SK-N-SH (cell line): Measurements from ENCODE around the gene DIO3. TPM values are rescaled to one million over a fixed set of nuclear protein-coding genes. Genes with fewer than 3 reads are reported as not detected.

Experiments
- CTCF ChIA-PET: fragments of 300-600, 350-600 bp; formaldehyde crosslinking; extraction: SDS; loops from one replicate; lab custom pipeline; 2021; lab: Yijun Ruan, JAX
- POLR2A ChIA-PET: fragments of 350-600 bp; sonication (Branson Sonifier 250); formaldehyde crosslinking; extraction: SDS; loops from one replicate; lab custom pipeline; 2020; ENCODE audit warnings: antibody characterized with exemption, inconsistent platforms; lab: Yijun Ruan, JAX
- DNase-seq: peaks from one replicate; pipeline ENCODE4 v3.0.0; 2012
- H2AFZ ChIP-seq: fragments of 200-600 bp; sonication (generic); 2 replicates; pipeline ENCODE4 v1.8.1; 2016; ENCODE audit warnings: antibody characterized with exemption, mild to moderate bottlenecking, low read depth
- H3F3A ChIP-seq: fragments of 200-600 bp; sonication (generic); replicated peaks from 2 replicates; pipeline ENCODE3; 2016; ENCODE audit warnings: antibody characterized with exemption, mild to moderate bottlenecking; ENCODE audit not compliant: insufficient read depth
- H3K27ac ChIP-seq, 2 experiments: fragments of 200-500 bp in 1 of 2; fragments of 200-600 bp in 1 of 2; sonication (Bioruptor generic) in 1 of 2; sonication (generic), shearing (Covaris generic) in 1 of 2; 2 replicates each; pipeline versions ENCODE4 v1.5.1 to v1.6.1; 2014 to 2016; ENCODE audit warnings: low read depth in 2 of 2, inconsistent platforms in 1 of 2, low read length in 1 of 2, mild to moderate bottlenecking in 1 of 2, mixed read lengths in 1 of 2
- H3K27me3 ChIP-seq: fragments of 200-600 bp; sonication (generic), shearing (Covaris generic); 2 replicates; pipeline ENCODE4 v1.6.1; 2016; ENCODE audit warnings: mixed run types; ENCODE audit not compliant: insufficient read depth
- H3K36me3 ChIP-seq, 2 experiments: fragments of 200-500 bp in 1 of 2; fragments of 200-600 bp in 1 of 2; sonication (Bioruptor generic) in 1 of 2; sonication (generic) in 1 of 2; replicated peaks in 1 of 2; 2 replicates each; pipeline versions ENCODE3 to v1.5.1; 2014 to 2016; ENCODE audit warnings: low read length in 1 of 2, mild to moderate bottlenecking in 1 of 2; ENCODE audit not compliant: insufficient read depth in 2 of 2, control insufficient read depth in 1 of 2
- H3K4me1 ChIP-seq, 2 experiments: fragments of 200-500 bp in 1 of 2; fragments of 200-600 bp in 1 of 2; sonication (Bioruptor generic) in 1 of 2; sonication (generic), shearing (Covaris generic) in 1 of 2; 2 replicates each; pipeline versions ENCODE4 v1.5.1 to v1.6.1; 2014 to 2016; ENCODE audit warnings: low read depth in 1 of 2, low read length in 1 of 2, mixed run types in 1 of 2; ENCODE audit not compliant: insufficient read depth in 2 of 2, control insufficient read depth in 1 of 2
- H3K4me2 ChIP-seq: fragments of 200-600 bp; sonication (generic), shearing (Covaris generic); 2 replicates; pipeline ENCODE4 v1.6.1; 2017; ENCODE audit warnings: mixed run types
- H3K4me3 ChIP-seq, 2 experiments: fragments of 200-500 bp in 1 of 2; fragments of 200-600 bp in 1 of 2; sonication (Bioruptor generic) in 1 of 2; sonication (generic), shearing (Covaris generic) in 1 of 2; 2 replicates each; pipeline versions ENCODE4 v1.5.1 to v1.8.1; 2014 to 2016; ENCODE audit warnings: low read depth in 2 of 2, inconsistent platforms in 1 of 2, low read length in 1 of 2, mild to moderate bottlenecking in 1 of 2, mixed read lengths in 1 of 2, moderate library complexity in 1 of 2
- H3K79me2 ChIP-seq: fragments of 200-600 bp; sonication (generic); 2 replicates; pipeline ENCODE4 v1.8.1; 2017; ENCODE audit warnings: mild to moderate bottlenecking; ENCODE audit not compliant: insufficient read depth
- H3K9ac ChIP-seq: fragments of 200-600 bp; sonication (generic); 2 replicates; pipeline ENCODE4 v1.6.1; 2017; ENCODE audit warnings: mixed run types
- H3K9me2 ChIP-seq: fragments of 200-600 bp; sonication (generic); 2 replicates; pipeline ENCODE4 v1.6.1; 2017; ENCODE audit warnings: mixed run types
- H3K9me3 ChIP-seq: fragments of 200-600 bp; sonication (generic); 2 replicates; pipeline ENCODE4 v1.6.1; 2017; ENCODE audit warnings: mixed run types, mild to moderate bottlenecking, moderate library complexity
- H4K20me1 ChIP-seq: fragments of 200-600 bp; sonication (generic); 2 replicates; pipeline ENCODE4 v1.6.1; 2017; ENCODE audit warnings: mild to moderate bottlenecking, mixed run types; ENCODE audit not compliant: insufficient read depth
- CHD2 ChIP-seq: fragments of 150-350 bp; IDR thresholded peaks from 2 replicates; pipeline ENCODE4 v1.6.1; 2018; ENCODE audit warnings: low read length; ENCODE audit not compliant: partially characterized antibody
- CTCF ChIP-seq: fragments of 200-600 bp; sonication (generic); IDR thresholded peaks from 2 replicates; pipeline ENCODE4 v1.6.1; 2017; ENCODE audit warnings: antibody characterized with exemption, mild to moderate bottlenecking, moderate library complexity
- ELF1 ChIP-seq: IDR thresholded peaks from 2 replicates; pipeline ENCODE4 v1.4.0; 2012
- EP300 ChIP-seq, 2 experiments: IDR thresholded peaks; 2 replicates each; pipeline versions ENCODE4 v1.4.0 to v1.6.1; 2012; ENCODE audit warnings: borderline replicate concordance in 1 of 2, low read depth in 1 of 2, low read length in 1 of 2
- EZH2phosphoT487 ChIP-seq: fragments of 200-600 bp; sonication (generic); IDR thresholded peaks from 2 replicates; pipeline ENCODE4 v1.6.1; 2017; ENCODE audit warnings: low read depth, mixed run types, mild to moderate bottlenecking, antibody characterized with exemption, moderate library complexity, borderline replicate concordance
- FOSL2 ChIP-seq: IDR thresholded peaks from 2 replicates; pipeline ENCODE4 v1.4.0; 2012; ENCODE audit warnings: low read depth, mild to moderate bottlenecking, moderate library complexity, borderline replicate concordance
- FOXJ3 ChIP-seq: sonication (generic); formaldehyde crosslinking; IDR thresholded peaks from 2 replicates; pipeline ENCODE4 v1.5.1; 2020; ENCODE audit warnings: mild to moderate bottlenecking, missing genetic modification reagents
- JUND ChIP-seq: IDR thresholded peaks from 2 replicates; pipeline ENCODE4 v1.4.0; 2012
- MEF2A ChIP-seq: IDR thresholded peaks from 2 replicates; pipeline ENCODE4 v1.4.0; 2012; ENCODE audit warnings: low read depth, borderline replicate concordance
- MXI1 ChIP-seq: IDR thresholded peaks from 2 replicates; pipeline ENCODE4 v1.6.1; 2012; ENCODE audit warnings: mild to moderate bottlenecking, low read depth, low read length, improper control_type of control experiment
- NRF1 ChIP-seq: IDR thresholded peaks from 2 replicates; pipeline ENCODE4 v1.6.1; 2012; ENCODE audit warnings: low read depth, mild to moderate bottlenecking, low read length
- POLR2AphosphoS5 ChIP-seq: IDR thresholded peaks from 2 replicates; pipeline ENCODE4 v1.6.1; 2012; ENCODE audit warnings: low read depth, low read length
- RCOR1 ChIP-seq: fragments of 150-350 bp; IDR thresholded peaks from 2 replicates; pipeline ENCODE4 v1.6.1; 2017; ENCODE audit warnings: antibody characterized with exemption, low read length
- SMC3 ChIP-seq: IDR thresholded peaks from 2 replicates; pipeline ENCODE4 v1.6.1; 2012; ENCODE audit warnings: low read depth, low read length, improper control_type of control experiment
- TAF1 ChIP-seq: IDR thresholded peaks from 2 replicates; pipeline ENCODE4 v1.6.1; 2012; ENCODE audit warnings: low read depth, mild to moderate bottlenecking, low read length, moderate library complexity, borderline replicate concordance
- TCF12 ChIP-seq: IDR thresholded peaks from 2 replicates; pipeline ENCODE4 v1.4.0; 2012
- TEAD4 ChIP-seq: IDR thresholded peaks from 2 replicates; pipeline ENCODE4 v1.4.0; 2012; ENCODE audit warnings: mild to moderate bottlenecking, borderline replicate concordance; ENCODE audit not compliant: insufficient read depth
- WGBS: methylation state at CpG from one replicate; pipeline ENCODE4 v1.1.6; 2017; ENCODE audit warnings: low lambda C conversion rate; 5-methylcytosine and 5-hydroxymethylcytosine counted together
- polyA plus RNA-seq, 3 experiments: library from polyadenylated mRNA; depleted of rRNA; stranded (reverse); fragments of >200 nt; gene quantifications; 2 replicates each; pipeline ENCODE4 v1.2.3, GENCODE V29; 2012
- TF ChIP-seq, protein P1 (sequence below): fragments of 150-350 bp; IDR thresholded peaks from 2 replicates; pipeline ENCODE4 v1.6.1; 2016; ENCODE audit warnings: mild to moderate bottlenecking, low read depth, low read length
- TF ChIP-seq, protein P2 (sequence below): IDR thresholded peaks from 2 replicates; pipeline ENCODE4 v1.4.0; 2012; ENCODE audit warnings: low read depth
- TF ChIP-seq, protein P3 (sequence below): fragments of 150-350 bp; IDR thresholded peaks from 2 replicates; pipeline ENCODE4 v1.6.1; 2017; ENCODE audit warnings: antibody characterized with exemption, low read length, low read depth, borderline replicate concordance

Gene DIO3
- polyA plus RNA-seq, 1 of the 3 experiments (the other 2 are of a cell fraction) = not detected

- Histone ChIP-seq H3K27me3 (no peaks in the 10 kb centered on the region), H3K9me2 (no peaks in the 10 kb centered on the region), H3K79me2 (no peaks in the 10 kb centered on the region), H3K4me2 (no peak overlapping the region), H3K4me1 (no peaks in the 10 kb centered on the region), H3K36me3 (no peaks in the 10 kb centered on the region), H3K9me3 (no peaks in the 10 kb centered on the region), H2AFZ (no peak overlapping the region), H3F3A (no peaks in the 10 kb centered on the region), H3K27ac (no peak overlapping the region), H4K20me1 (no peaks in the 10 kb centered on the region), H3K9ac (no peak overlapping the region), H3K4me3 (no peak overlapping the region)
- ChIA-PET POLR2A (no interaction called here), CTCF (interaction anchor here (0.7 to 1.0 kb wide), 3 partner anchors 11 to 345 kb away, joined by 3 read pairs; no protein-coding TSS in a partner anchor)
- no peak for TF ChIP-seq SMC3
- no peak for TF ChIP-seq CTCF
- no peak for TF ChIP-seq FOSL2
- TF ChIP-seq MXI1 = no peak
- no peak for TF ChIP-seq TEAD4
- TF ChIP-seq POLR2AphosphoS5 = no peak
- TF ChIP-seq ELF1 = no peak
- TF ChIP-seq CHD2 = no peak
- TF ChIP-seq, protein P1, sequence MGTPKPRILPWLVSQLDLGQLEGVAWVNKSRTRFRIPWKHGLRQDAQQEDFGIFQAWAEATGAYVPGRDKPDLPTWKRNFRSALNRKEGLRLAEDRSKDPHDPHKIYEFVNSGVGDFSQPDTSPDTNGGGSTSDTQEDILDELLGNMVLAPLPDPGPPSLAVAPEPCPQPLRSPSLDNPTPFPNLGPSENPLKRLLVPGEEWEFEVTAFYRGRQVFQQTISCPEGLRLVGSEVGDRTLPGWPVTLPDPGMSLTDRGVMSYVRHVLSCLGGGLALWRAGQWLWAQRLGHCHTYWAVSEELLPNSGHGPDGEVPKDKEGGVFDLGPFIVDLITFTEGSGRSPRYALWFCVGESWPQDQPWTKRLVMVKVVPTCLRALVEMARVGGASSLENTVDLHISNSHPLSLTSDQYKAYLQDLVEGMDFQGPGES = no peak
- TF ChIP-seq RCOR1 = no peak
- TF ChIP-seq FOXJ3 (CRISPR knock-in tag) = no peak
- TF ChIP-seq, protein P2, sequence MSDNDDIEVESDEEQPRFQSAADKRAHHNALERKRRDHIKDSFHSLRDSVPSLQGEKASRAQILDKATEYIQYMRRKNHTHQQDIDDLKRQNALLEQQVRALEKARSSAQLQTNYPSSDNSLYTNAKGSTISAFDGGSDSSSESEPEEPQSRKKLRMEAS = no peak
- TF ChIP-seq MEF2A = no peak
- no peak for TF ChIP-seq EP300 (IDR thresholded peaks at IDR 0.05; ENCODE audit: borderline replicate concordance in 1 of 2, low read depth in 1 of 2, low read length in 1 of 2)
- no peak for TF ChIP-seq NRF1
- TF ChIP-seq EZH2phosphoT487 = no peak
- TF ChIP-seq, protein P3, sequence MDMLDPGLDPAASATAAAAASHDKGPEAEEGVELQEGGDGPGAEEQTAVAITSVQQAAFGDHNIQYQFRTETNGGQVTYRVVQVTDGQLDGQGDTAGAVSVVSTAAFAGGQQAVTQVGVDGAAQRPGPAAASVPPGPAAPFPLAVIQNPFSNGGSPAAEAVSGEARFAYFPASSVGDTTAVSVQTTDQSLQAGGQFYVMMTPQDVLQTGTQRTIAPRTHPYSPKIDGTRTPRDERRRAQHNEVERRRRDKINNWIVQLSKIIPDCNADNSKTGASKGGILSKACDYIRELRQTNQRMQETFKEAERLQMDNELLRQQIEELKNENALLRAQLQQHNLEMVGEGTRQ = no peak
- TF ChIP-seq TCF12 = no peak
- TF ChIP-seq JUND = no peak
- no peak for TF ChIP-seq TAF1
- no peak for DNase-seq
- 38% methylated on average over 6 of the region's 10 CpGs for WGBS
Measured at GRCh38 chr14:101577221-101577909, 16.1 kb downstream of the DIO3 start.
